GM12892 (cell line): Measurements from ENCODE around the gene CASP3.
"Not testable (repeated sequence)": the region's sequence is repeated elsewhere in the genome, so short reads cannot be mapped to it uniquely, and the experiment has no call there.

ENCODE experiments used
- DNase-seq: peaks from one replicate; pipeline ENCODE4 v3.0.0; 2011; ENCODE audit not compliant: insufficient read length
- FAIRE-seq: peaks from 2 replicates; lab custom pipeline; 2011; peaks lifted over from hg19 to GRCh38; lab: Jason Lieb, UNC
- POLR2A ChIP-seq: IDR thresholded peaks from 2 replicates; pipeline ENCODE4 v1.6.1; 2011; ENCODE audit warnings: low read depth, low read length, control low read depth
- POLR2AphosphoS5 ChIP-seq: IDR thresholded peaks from 2 replicates; pipeline ENCODE4 v1.6.1; 2011; ENCODE audit warnings: low read depth, low read length, control low read depth
- TAF1 ChIP-seq: IDR thresholded peaks from 2 replicates; pipeline ENCODE4 v1.6.1; 2011; ENCODE audit warnings: low read depth, mild to moderate bottlenecking, control low read depth, low read length, borderline replicate concordance

Gene CASP3

DNA sequence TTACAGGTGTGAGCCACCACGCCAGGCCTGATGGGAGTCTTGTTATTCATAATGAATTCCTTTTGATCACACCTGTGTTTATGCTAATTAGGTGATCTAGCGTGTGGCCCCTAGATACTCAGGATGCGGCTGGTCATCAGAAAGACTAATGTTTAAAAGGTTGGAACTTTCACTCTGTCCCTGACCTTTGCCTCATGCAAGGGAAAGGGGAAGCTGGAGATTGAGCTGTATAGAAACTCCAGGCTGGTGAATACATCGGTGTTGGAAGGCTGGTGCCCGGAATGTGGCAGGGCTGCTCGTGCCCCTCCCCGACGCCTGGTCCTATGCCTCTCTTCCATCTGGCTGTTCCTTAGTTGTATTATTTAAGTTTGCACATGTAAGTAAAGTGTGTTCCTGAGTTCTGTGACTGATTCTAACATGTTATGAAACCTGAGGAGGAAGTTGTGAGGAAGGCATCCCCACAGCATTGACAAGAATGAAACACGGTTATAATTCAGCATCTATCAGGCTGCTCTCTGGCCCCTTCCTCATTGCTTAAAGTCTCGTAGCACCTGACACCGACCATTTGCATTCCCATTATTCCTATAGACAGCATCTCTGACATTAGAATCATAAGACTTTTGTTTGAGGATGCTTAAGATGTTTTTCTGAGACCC lies 28.9 kb downstream of the CASP3 start:
- no peak for TF ChIP-seq TAF1
- no peak for TF ChIP-seq POLR2A
- TF ChIP-seq POLR2AphosphoS5: no peak
- FAIRE-seq (peak; percentile 61), DNase-seq (no peak)

DNA sequence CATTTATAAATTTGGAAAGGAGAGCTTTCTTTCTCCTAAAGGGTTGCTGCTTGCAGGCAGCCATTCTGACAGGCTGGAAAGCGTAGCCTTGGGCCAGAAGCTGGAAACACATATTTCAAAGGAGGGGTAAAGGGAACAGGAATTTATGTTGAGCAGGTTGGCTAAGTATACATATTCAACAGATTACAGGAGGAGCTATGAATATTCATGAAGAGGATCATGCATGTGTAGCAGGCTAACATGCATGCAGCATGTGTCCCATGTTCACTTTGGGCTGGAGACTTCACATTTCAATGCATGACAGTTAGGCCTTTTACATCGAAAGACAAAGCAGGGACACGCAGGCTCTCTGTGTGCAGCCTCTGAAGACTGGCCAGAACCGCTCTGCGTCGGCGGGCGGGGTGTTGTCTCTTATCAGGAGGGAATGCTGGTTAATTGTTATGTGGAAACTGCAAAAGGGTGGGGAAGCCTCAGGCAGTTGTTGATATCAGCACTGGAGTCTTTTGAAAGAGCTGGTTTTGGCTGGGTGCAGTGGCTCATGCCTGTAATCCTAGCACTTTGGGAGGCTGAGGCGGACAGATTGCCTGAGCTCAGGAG lies 31.5 kb downstream of the CASP3 start:
- TF ChIP-seq POLR2A (no peak), POLR2AphosphoS5 (no peak), TAF1 (no peak)
- DNase-seq (no peak), FAIRE-seq (peak; percentile 56)

DNA sequence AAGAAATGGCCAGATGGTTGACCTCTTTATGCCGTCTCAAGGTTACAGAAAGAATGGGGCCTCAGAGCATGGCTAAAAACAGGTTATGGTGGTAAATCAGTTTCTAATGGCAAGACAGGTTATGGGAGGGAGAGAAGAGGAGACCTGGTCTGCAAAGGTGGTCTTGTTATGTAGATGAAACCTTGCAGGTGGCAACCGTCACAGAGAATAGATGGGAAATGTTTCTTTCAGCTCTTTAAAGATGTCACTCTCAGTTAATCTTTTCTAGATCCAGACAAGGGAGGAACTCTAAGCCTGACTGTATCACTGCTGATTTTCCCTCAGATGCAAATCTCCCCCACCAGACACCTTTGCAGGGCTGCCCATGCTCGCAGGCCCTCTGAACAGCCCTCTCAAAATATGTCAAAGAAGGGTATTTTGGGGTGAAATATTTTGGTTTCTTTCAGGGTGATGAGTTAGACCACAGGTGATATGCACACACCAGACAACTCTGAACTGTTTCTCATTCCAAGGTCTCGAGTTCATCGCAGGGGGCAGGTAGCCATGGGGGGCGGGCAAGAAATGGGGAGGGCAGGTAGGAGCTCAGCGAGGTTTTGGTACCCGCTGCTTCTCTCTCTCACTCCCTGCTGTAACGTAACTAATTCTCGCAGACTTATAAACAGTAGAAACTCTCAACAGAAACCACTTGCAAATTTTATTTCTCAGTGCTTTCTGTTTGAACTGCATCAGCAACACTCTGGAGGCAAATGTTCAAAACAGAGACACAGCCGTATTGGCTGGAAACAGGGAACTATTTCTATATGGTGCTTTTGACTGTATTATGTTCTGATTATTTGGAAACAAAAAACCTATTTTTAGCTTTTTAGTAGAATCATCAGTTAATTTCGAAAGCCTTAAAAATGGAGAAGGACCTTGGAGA lies 32.4 kb downstream of the CASP3 start:
- DNase-seq: peak; percentile 10
- TF ChIP-seq TAF1 (no peak), POLR2A (no peak), POLR2AphosphoS5 (no peak)
- FAIRE-seq: peak; percentile 84

DNA sequence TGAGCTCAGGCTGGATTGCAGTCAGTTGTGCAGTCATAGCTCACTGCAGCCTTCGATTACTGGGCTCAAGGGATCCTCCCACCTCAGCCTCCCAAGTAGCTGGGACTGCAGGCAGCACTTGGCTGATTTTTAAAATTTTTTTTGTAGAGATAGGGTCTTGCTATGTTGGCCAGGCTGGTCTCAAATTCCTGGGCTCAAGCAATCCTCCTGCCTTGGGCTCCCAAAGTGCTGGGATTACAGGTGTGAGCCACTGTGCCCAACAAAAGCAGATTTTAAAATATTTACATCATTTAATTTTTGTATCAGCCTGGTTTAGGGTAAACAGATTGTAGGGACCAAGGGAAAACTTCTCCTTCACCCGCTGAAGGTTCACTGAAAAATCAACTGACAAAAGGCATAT lies 33.1 kb downstream of the CASP3 start:
- DNase-seq, FAIRE-seq: not testable (repeated sequence)

DNA sequence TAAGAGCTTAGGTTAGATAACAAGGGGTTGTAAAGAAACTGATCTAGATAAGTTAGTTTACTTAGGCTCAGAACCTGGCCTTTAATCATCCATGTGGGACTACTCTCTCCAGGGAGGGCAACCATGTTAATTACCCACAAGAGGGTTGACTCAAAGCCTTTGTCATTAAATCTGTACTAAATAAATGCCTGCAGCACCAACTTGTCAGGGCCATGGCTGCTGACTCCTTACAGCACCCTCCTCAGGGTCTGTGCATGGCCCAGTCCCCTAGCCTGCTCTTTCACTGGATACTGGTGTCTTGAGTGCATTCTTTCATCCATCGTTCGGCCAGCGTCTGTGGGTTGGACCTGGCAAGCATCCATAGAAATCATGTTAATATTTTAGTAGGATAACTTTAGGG lies 34.7 kb downstream of the CASP3 start:
- TF ChIP-seq POLR2A (no peak), POLR2AphosphoS5 (no peak), TAF1 (no peak)
- DNase-seq: no peak
- no peak for FAIRE-seq

DNA sequence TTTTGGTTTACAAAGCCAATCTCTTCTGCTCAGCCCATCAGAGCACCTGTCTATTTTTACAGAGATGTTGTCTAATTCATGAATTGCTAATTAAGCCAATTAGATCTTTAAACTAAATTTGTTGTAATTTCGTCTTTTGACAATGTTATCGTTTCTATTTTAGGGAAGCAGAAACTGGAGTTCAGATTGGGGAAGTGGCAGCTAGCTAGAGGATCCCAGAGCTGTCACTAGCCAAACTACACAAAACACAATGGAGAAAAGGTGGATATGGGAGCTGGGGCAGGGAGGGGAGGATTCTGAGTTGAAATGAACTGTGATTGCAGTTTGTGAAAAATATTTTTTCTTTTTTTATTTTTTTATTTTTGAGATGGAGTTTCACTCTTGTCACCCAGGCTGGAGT lies 35.8 kb downstream of the CASP3 start:
- DNase-seq (no peak), FAIRE-seq (no peak)
- no peak for TF ChIP-seq POLR2A
- no peak for TF ChIP-seq POLR2AphosphoS5
- no peak for TF ChIP-seq TAF1

DNA sequence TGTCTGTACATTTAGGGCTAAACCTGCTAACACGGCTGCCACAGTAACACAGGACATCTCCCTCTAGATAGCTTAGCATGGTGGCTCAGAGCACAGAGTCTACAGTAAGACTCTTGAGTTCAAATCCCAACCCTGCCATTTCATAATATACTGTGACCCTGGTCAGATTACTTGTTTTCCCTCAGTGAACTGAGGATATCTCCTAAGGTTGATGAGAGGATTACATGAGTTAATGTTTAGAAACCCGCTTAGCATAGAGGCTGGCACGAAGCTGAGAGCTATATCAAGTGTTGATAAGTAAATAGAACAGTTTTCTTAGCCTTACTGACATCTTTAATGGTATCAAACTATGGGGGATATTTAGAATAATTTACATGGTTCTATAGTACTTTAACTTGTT lies 37.2 kb downstream of the CASP3 start:
- FAIRE-seq (no peak), DNase-seq (no peak)

DNA sequence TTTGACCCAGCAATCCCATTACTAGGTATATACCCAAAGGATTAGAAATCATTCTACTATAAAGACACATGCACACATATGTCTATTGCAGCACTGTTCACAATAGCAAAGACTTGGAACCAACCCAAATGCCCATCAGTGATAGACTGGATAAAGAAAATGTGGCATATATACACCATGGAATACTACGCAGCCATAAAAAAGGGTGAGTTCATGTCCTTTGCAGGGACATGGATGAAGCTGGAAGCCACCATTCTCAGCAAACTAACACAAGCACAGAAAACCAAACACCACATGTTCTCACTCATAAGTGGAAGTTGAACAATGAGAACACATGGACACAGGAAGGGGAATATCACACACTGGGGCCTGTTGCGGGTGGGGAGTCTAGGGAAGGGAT lies 41.8 kb downstream of the CASP3 start:
- not testable (repeated sequence) for FAIRE-seq

More for the DNA sequence above, 37.2 kb downstream of the CASP3 start:
- TF ChIP-seq POLR2A (no peak), TAF1 (no peak), POLR2AphosphoS5 (no peak)

DNA sequence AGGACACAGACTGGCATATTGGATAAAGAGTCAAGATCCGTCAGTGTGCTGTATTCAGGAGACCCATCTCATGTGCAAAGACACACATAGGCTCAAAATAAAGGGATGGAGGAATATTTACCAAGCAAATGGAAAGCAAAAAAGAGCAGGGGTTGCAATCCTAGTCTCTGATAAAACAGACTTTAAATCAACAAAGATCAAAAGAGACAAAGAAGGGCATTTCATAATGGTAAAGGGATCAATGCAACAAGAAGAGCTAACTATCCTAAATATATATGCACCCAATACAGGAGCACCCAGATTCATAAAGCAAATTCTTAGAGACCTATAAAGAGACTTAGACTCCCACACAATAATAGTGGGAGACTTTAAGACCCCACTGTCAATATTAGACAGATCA lies 46.4 kb downstream of the CASP3 start:
- FAIRE-seq: not testable (repeated sequence)

More for the DNA sequence above, 41.8 kb downstream of the CASP3 start:
- not testable (repeated sequence) for DNase-seq

DNA sequence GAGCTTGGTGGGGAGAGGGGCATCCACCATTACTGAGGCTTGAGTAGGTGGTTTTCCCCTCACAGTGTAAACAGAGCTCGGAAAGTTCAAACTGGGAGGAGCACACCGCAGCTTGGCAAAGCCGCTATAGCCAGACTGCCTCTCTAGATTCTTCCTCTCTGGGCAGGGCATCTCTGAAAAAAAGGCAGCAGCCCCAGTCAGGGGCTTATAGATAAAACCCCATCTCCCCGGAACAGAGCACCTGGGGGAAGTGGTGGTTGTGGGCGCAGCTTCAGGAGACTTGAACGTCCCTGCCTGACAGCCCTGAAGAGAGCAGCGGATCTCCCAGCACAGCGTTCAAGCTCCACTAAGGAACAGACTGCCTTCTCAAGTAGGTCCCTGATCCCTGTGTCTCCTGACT lies 48.3 kb downstream of the CASP3 start:
- not testable (repeated sequence) for FAIRE-seq, DNase-seq

More for the DNA sequence above, 46.4 kb downstream of the CASP3 start:
- not testable (repeated sequence) for DNase-seq

DNA sequence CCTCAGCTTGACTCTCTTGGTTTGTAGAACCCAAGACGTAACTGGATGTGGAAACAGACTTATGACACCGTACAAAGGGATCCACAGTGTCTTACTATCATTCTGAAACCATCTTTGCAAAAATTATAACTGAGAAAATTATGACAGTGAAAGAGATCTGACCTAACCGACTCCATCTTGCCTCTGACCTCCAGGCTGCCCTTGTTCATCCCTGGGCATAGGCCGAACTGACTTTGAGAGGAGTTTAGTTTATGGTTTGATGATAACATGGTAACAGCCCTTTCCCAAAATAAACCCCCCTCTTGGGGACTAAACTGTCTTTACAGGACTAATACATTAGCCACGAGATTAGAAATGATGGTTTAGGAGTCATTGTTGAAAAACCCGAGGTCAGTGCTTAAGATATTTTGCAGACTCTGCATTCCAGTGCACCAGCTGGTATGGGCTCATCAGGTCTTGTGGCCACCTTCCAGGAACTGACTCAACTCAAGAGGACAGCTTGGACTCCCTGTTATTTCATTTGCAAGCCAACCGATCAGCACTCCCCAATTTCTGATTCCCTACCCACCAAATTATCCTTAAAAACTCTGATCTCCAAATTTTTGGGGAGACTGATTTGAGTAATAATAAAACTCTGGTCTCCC lies 49.6 kb downstream of the CASP3 start:
- FAIRE-seq (no peak), DNase-seq (no peak)
- TF ChIP-seq POLR2A (no peak), POLR2AphosphoS5 (no peak), TAF1 (no peak)
